ENCODE data around the gene COL4A6.

The COL4A6 gene

GRCh38 chrX:108270739-108271396 lies 167.4 kb downstream of the COL4A6 start:
- DNase-seq, result no peak

GRCh38 chrX:108270280-108270679 lies 167.9 kb downstream of the COL4A6 start:
- DNase-seq, result no peak

GRCh38 chrX:108268434-108269080 lies 169.7 kb downstream of the COL4A6 start:
- DNase-seq, result no peak

- no peak for DNase-seq
Observed at GRCh38 chrX:108267557-108267956, 170.7 kb downstream of the COL4A6 start.

- DNase-seq, result no peak
Observed at GRCh38 chrX:108264376-108264775, 173.8 kb downstream of the COL4A6 start.

- DNase-seq, result no peak
Observed at GRCh38 chrX:108261549-108262203, 176.5 kb downstream of the COL4A6 start.

- DNase-seq, result no peak
Observed at GRCh38 chrX:108257556-108257955, 180.7 kb downstream of the COL4A6 start.

- no peak for DNase-seq
Observed at GRCh38 chrX:108254636-108255035, 183.6 kb downstream of the COL4A6 start.

GRCh38 chrX:108250654-108251579 lies 187.3 kb downstream of the COL4A6 start:
- DNase-seq, result no peak

GRCh38 chrX:108246304-108246954 lies 191.8 kb downstream of the COL4A6 start:
- DNase-seq, result no peak

GRCh38 chrX:108245462-108245861 lies 192.8 kb downstream of the COL4A6 start:
- DNase-seq, result no peak

GRCh38 chrX:108235986-108236385 lies 202.2 kb downstream of the COL4A6 start:
- DNase-seq, result no peak

- DNase-seq, result no peak
Observed at GRCh38 chrX:108230574-108230973, 207.6 kb downstream of the COL4A6 start.

- DNase-seq, result no peak
Observed at GRCh38 chrX:108224727-108225621, 213.2 kb downstream of the COL4A6 start.

- no peak for DNase-seq
Observed at GRCh38 chrX:108224218-108224617, 214.0 kb downstream of the COL4A6 start.

- DNase-seq, result no peak
Observed at GRCh38 chrX:108223585-108223984, 214.6 kb downstream of the COL4A6 start.

- DNase-seq, result no peak
Observed at GRCh38 chrX:108221301-108221864, 216.8 kb downstream of the COL4A6 start.

- no peak for DNase-seq
Observed at GRCh38 chrX:108219949-108220601, 218.1 kb downstream of the COL4A6 start.

GRCh38 chrX:108217876-108218275 lies 220.3 kb downstream of the COL4A6 start:
- peak; percentile 34 for DNase-seq

- no peak for DNase-seq
Observed at GRCh38 chrX:108216919-108217571, 221.2 kb downstream of the COL4A6 start.
